Muscle layer of colon (tissue), 2 donors: ENCODE measurements around the gene IDUA.
"Not testable (repeated sequence)": the region's sequence is repeated elsewhere in the genome, so short reads cannot be mapped to it uniquely, and the experiment has no call there.

Source experiments
- H3K27ac ChIP-seq: one replicate; pipeline ENCODE4 v1.7.0; 2013; ENCODE audit warnings: low read depth, mild to moderate bottlenecking, low read length, moderate library complexity
- H3K27me3 ChIP-seq, 2 donors: one replicate each; pipeline ENCODE4 v1.7.0; 2013; ENCODE audit warnings: low read length in 2 of 2, mild to moderate bottlenecking in 2 of 2; ENCODE audit not compliant: insufficient read depth in 2 of 2, control insufficient read depth in 1 of 2
- H3K36me3 ChIP-seq: one replicate; pipeline ENCODE4 v1.7.0; 2013; ENCODE audit warnings: mild to moderate bottlenecking, low read length; ENCODE audit not compliant: insufficient read depth
- H3K4me1 ChIP-seq: one replicate; pipeline ENCODE4 v1.7.0; 2013; ENCODE audit warnings: mild to moderate bottlenecking, low read length; ENCODE audit not compliant: insufficient read depth
- H3K4me3 ChIP-seq, 2 donors: one replicate each; pipeline ENCODE4 v1.7.0; 2013; ENCODE audit warnings: low read length in 2 of 2, low read depth in 1 of 2, mild to moderate bottlenecking in 1 of 2, moderate library complexity in 1 of 2
- H3K9ac ChIP-seq: one replicate; pipeline ENCODE4 v1.7.0; 2013; ENCODE audit warnings: low read length
- H3K9me3 ChIP-seq: one replicate; pipeline ENCODE4 v1.7.0; 2013; ENCODE audit warnings: mild to moderate bottlenecking, low read length
- donor health status: abdominal sarcoma.
- donor health status: Adenocarcinoma of cecum.

IDUA gene

GRCh38 chr4:996030-996996 lies 9.5 kb downstream of the IDUA start:
- no peaks in the 10 kb centered on the region for H3K4me1 ChIP-seq
- no peak overlapping the region for H3K9ac ChIP-seq
- no peak overlapping the region for H3K4me3 ChIP-seq
- H3K36me3 ChIP-seq, result no peaks in the 10 kb centered on the region
- no peak overlapping the region for H3K27ac ChIP-seq
- no peaks in the 10 kb centered on the region for H3K9me3 ChIP-seq
- peaks cover 19 to 44% of the 10 kb centered on the region in 2 donors for H3K27me3 ChIP-seq

DNA sequence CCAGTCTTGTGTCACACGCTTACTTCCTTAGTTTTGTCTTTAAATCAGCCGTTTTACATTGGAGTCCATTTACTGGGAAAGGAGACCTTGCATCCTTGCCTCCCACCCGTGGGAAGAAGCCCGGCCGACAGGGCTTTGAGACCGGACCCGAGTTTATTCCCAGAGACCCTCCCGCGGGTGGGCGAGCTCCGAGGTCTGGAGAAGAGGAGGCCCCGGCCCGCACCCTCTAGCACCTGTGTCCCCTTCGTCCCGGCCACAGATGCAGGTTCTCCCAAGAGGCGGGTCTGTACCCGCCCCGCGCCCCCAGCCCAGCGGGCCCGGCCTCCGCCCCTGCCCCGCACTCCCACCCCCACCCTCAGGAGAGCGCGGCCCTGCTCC lies 10.1 kb downstream of the IDUA start:
- Histone ChIP-seq H3K27me3 (peaks cover 20 to 51% of the 10 kb centered on the region in 2 donors), H3K27ac (no peak overlapping the region), H3K4me3 (no peak overlapping the region), H3K9ac (no peak overlapping the region), H3K36me3 (no peaks in the 10 kb centered on the region), H3K4me1 (no peaks in the 10 kb centered on the region), H3K9me3 (no peaks in the 10 kb centered on the region)

DNA sequence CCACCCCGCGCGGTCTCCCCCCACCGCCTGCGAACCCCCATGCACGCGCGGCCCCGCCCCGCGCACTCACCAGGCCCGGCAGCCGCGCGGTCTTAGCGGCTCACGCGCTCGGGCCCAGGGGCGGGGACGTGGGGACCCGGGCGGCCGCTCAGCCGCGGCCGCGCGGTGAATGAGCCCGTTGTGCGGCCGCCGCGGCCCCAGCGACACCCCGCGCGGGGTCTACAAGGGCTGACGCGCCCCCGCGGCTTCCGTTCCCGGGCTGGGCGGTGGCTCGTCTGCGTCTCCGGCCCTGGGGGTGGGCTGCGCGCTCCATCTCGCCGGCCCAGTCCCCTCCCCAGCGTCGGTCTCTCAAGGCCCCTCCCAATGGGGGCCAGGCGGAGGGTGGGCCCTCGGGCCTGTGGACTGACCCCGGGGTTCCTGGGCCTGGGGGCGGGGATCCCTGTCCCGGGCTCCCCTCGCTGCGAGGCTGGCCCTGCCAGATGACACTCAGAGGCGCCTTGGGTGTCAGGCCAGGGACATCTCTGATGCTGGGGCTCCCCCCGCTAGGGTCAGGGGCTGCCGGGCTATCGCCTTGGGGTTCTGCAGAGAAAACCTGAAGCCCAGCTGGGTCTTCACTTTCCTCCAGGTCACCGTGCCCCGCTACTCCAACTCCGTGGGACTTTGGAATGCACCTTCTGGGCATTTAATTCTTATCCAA lies 10.7 kb downstream of the IDUA start:
- Histone ChIP-seq H3K27ac (no peak overlapping the region), H3K4me3 (no peak overlapping the region), H3K4me1 (no peaks in the 10 kb centered on the region), H3K27me3 (peaks cover 20 to 56% of the 10 kb centered on the region in 2 donors), H3K9me3 (no peaks in the 10 kb centered on the region), H3K36me3 (no peaks in the 10 kb centered on the region), H3K9ac (no peak overlapping the region)

GRCh38 chr4:998096-998691 lies 11.3 kb downstream of the IDUA start:
- no peaks in the 10 kb centered on the region for H3K9me3 ChIP-seq
- H3K4me3 ChIP-seq, result no peak overlapping the region
- peaks cover 20 to 62% of the 10 kb centered on the region in 2 donors for H3K27me3 ChIP-seq
- H3K4me1 ChIP-seq, result no peaks in the 10 kb centered on the region
- no peak overlapping the region for H3K27ac ChIP-seq
- H3K36me3 ChIP-seq, result no peaks in the 10 kb centered on the region
- H3K9ac ChIP-seq, result no peak overlapping the region

GRCh38 chr4:999240-999863 lies 12.5 kb downstream of the IDUA start:
- not testable (repeated sequence) for H3K9ac ChIP-seq, H3K9me3 ChIP-seq, H3K4me1 ChIP-seq, H3K4me3 ChIP-seq, H3K36me3 ChIP-seq, H3K27ac ChIP-seq
- peaks cover 27 to 72% of the 10 kb centered on the region in 2 donors for H3K27me3 ChIP-seq

DNA sequence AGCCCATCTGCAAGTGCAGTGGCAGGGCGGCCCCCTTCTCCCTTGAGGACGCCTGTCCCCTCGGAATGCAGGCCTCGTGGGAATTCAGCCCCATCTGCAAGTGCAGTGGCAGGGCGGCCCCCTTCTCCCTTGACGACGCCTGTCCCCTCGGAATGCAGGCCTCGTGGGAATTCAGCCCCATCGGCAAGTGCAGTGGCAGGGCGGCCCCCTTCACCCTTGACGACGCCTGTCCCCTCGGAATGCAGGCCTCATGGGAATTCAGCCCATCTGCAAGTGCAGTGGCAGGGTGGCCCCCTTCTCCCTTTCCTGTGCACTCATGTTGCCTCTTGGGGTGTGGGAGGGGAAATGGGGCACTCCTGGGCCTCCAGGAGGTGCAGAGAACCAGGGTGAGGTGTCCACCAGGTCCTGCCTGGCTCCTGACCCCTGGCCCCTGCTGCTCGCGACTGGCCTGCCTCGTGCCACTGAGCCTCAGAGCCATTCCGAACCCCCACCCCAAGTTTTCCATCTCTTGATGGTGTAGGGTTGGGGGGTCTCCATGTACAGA lies 13.1 kb downstream of the IDUA start:
- Histone ChIP-seq H3K4me3 (no peak overlapping the region), H3K36me3 (no peaks in the 10 kb centered on the region), H3K27ac (no peak overlapping the region), H3K27me3 (peaks cover 31 to 78% of the 10 kb centered on the region in 2 donors), H3K9me3 (no peaks in the 10 kb centered on the region), H3K4me1 (no peaks in the 10 kb centered on the region), H3K9ac (no peak overlapping the region)

- Histone ChIP-seq H3K4me1 (no peaks in the 10 kb centered on the region), H3K9me3 (no peaks in the 10 kb centered on the region), H3K4me3 (no peak overlapping the region), H3K9ac (no peak overlapping the region), H3K27me3 (peaks cover 36 to 85% of the 10 kb centered on the region in 2 donors), H3K36me3 (no peaks in the 10 kb centered on the region), H3K27ac (no peak overlapping the region)
These were observed 13.9 kb downstream of the IDUA start for GRCh38 chr4:1000686-1001260.

- no peaks in the 10 kb centered on the region for H3K9me3 ChIP-seq
- H3K4me1 ChIP-seq, result no peaks in the 10 kb centered on the region
- H3K27me3 ChIP-seq, result peaks cover 36 to 84% of the 10 kb centered on the region in 2 donors
- H3K36me3 ChIP-seq, result no peaks in the 10 kb centered on the region
- no peak overlapping the region for H3K27ac ChIP-seq
- no peak overlapping the region for H3K9ac ChIP-seq
- H3K4me3 ChIP-seq, result no peak overlapping the region
These were observed 14.8 kb downstream of the IDUA start for GRCh38 chr4:1001561-1002130.

DNA sequence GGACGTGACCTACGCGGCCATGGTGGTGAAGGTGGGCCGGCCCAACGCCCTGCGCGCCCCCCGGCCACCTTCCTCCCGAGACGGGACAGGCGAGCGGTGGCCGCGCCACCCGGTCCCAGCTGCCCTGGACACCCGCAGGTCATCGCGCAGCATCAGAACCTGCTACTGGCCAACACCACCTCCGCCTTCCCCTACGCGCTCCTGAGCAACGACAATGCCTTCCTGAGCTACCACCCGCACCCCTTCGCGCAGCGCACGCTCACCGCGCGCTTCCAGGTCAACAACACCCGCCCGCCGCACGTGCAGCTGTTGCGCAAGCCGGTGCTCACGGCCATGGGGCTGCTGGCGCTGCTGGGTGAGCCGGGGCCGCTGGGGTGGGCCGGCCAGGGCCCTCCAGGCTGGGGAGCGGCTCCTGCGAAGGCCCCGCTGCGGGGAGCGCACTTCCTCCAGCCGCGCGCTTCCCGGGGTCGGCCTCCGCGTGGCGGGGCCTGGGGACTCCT lies 15.3 kb downstream of the IDUA start:
- H3K9me3 ChIP-seq, result no peaks in the 10 kb centered on the region
- no peak overlapping the region for H3K4me3 ChIP-seq
- H3K36me3 ChIP-seq, result no peaks in the 10 kb centered on the region
- no peaks in the 10 kb centered on the region for H3K4me1 ChIP-seq
- H3K9ac ChIP-seq, result no peak overlapping the region
- peaks cover 36 to 84% of the 10 kb centered on the region in 2 donors for H3K27me3 ChIP-seq
- H3K27ac ChIP-seq, result no peak overlapping the region

- no peaks in the 10 kb centered on the region for H3K9me3 ChIP-seq
- H3K9ac ChIP-seq, result no peak overlapping the region
- H3K4me3 ChIP-seq, result no peak overlapping the region
- H3K27ac ChIP-seq, result no peak overlapping the region
- peaks cover 34 to 82% of the 10 kb centered on the region in 2 donors for H3K27me3 ChIP-seq
- H3K4me1 ChIP-seq, result no peaks in the 10 kb centered on the region
- H3K36me3 ChIP-seq, result no peaks in the 10 kb centered on the region
These were observed 15.9 kb downstream of the IDUA start for GRCh38 chr4:1002631-1003251.
